NT2/D1 (cell line): ENCODE results near the gene FOCAD.

Experiments used
- YY1 ChIP-seq: IDR thresholded peaks from 2 replicates; pipeline ENCODE4 v1.6.1; 2011; ENCODE audit not compliant: insufficient read length, insufficient read depth
- ZNF274 ChIP-seq: IDR thresholded peaks from 2 replicates; pipeline ENCODE4 v1.6.1; 2011; ENCODE audit warnings: mild to moderate bottlenecking, low read depth, low read length

DNA sequence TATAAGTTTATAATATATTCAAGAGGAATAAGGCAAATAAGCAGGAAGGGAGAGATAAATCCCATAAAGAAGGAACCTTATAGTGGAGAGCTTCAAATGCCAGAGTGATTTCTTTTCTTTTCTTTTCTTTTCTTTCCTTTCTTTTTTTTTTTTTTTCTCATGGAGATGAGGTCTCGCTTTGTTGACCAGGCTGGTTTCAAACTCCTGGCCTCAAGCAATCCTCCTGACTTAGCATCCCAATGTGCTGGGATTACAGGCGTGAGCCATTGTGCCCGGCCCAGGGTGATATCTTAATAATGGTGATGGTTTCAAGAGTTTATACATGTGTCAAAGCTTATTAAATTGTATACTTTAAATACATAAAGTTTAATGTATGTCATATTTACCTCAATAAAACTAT is 19.6 kb upstream of the FOCAD start:
- TF ChIP-seq YY1 = no peak
- no peak for TF ChIP-seq ZNF274
